Heart left ventricle (tissue), 16 donors: ENCODE data around the gene RGS14. TPM values are rescaled to one million over a fixed set of nuclear protein-coding genes. Genes with fewer than 3 reads are reported as not detected.
"Not testable (repeated sequence)": the region's sequence is repeated elsewhere in the genome, so short reads cannot be mapped to it uniquely, and the experiment has no call there.

Experiments used
- ATAC-seq, 4 donors: fragments of 200-7000 bp; cut with Tn5 transposase; one replicate each; pipeline ENCODE4 v1.9.1; 2020 to 2022; ENCODE audit warnings: moderate library complexity in 4 of 4, mild to moderate bottlenecking in 3 of 4, moderate number of reproducible peaks in 1 of 4
- DNase-seq, 5 donors: peaks; one replicate each; pipeline ENCODE4 v3.0.0-alpha.2; 2020
- H3K27ac ChIP-seq, 12 donors: fragments of 200-600 bp; sonication (generic) in 4 of 12; one replicate each; pipeline versions ENCODE4 v1.5.0 to v1.8.0; 2016 to 2022; ENCODE audit warnings: mild to moderate bottlenecking in 2 of 12
- H3K27me3 ChIP-seq, 9 donors: fragments of 200-600 bp; sonication (generic) in 2 of 9; one replicate each; pipeline versions ENCODE4 v1.5.1 to v1.8.0; 2016 to 2022; ENCODE audit warnings: mild to moderate bottlenecking in 3 of 9
- H3K36me3 ChIP-seq, 9 donors: fragments of 200-600 bp; sonication (generic) in 2 of 9; one replicate each; pipeline versions ENCODE4 v1.5.0 to v1.8.0; 2018 to 2022; ENCODE audit warnings: mild to moderate bottlenecking in 2 of 9
- H3K4me1 ChIP-seq, 12 donors: fragments of 200-600 bp; sonication (generic) in 4 of 12; one replicate each; pipeline versions ENCODE4 v1.5.0 to v1.8.0; 2016 to 2022; ENCODE audit warnings: mild to moderate bottlenecking in 3 of 12
- H3K4me3 ChIP-seq, 12 donors: fragments of 200-600 bp; sonication (generic) in 4 of 12; one replicate each; pipeline versions ENCODE4 v1.5.0 to v1.8.0; 2017 to 2022; ENCODE audit warnings: mild to moderate bottlenecking in 9 of 12, moderate library complexity in 4 of 12
- H3K9me3 ChIP-seq, 12 donors: fragments of 200-600 bp; sonication (generic) in 4 of 12; one replicate each; pipeline versions ENCODE4 v1.5.0 to v1.8.0; 2016 to 2022; ENCODE audit warnings: mild to moderate bottlenecking in 1 of 12
- CTCF ChIP-seq, 12 donors: fragments of 200-600 bp; sonication (generic) in 4 of 12; IDR thresholded peaks; one replicate each; pipeline versions ENCODE4 v1.5.0 to v1.8.0; 2018 to 2022; ENCODE audit warnings: antibody characterized with exemption in 12 of 12, mild to moderate bottlenecking in 5 of 12
- POLR2A ChIP-seq, 2 donors: fragments of 450-650 bp; IDR thresholded peaks; one replicate each; pipeline ENCODE4 v1.6.1; 2017; ENCODE audit warnings: antibody characterized with exemption in 2 of 2, mild to moderate bottlenecking in 2 of 2, moderate library complexity in 2 of 2
- WGBS, 4 donors: extraction: QIAGEN DNeasy Blood & Tissue Kit in 2 of 4; methylation state at CpG; one replicate each; pipeline versions ENCODE4 v1.1.5 to v1.1.7; 2013 to 2018; 5-methylcytosine and 5-hydroxymethylcytosine counted together
- intact Hi-C, 10 donors: fragments of 100-400 bp; cut with DNase I; formaldehyde crosslinking; loops; one replicate each; pipeline versions ENCODE4 v1.11.1 to v1.14.2; 2022
- polyA plus RNA-seq, 2 donors: library from polyadenylated mRNA; stranded (reverse); fragments of 200-250 nt; gene quantifications; one replicate each; pipeline ENCODE4 v1.2.3, GENCODE V29; 2013
- total RNA-seq, 9 donors: library from RNA; depleted of rRNA in 2 of 9; stranded (reverse); fragments of >200 nt in 2 of 9; fragmentation: NEBNext Ultra II Directional in 3 of 9; extraction: Animal tissue kit (Norgen Biotek cat#: 25700) in 3 of 9; gene quantifications; one replicate each; pipeline versions ENCODE4 v1.1.0 to v1.2.4, GENCODE V29; 2016 to 2023
- donor health status: ischemic (EF 13 %, LVEDD 7.1; RV severe dilation, severe dysfunction).
- donor health status: healthy with polysubstance abuse.
- donor health status: DM: no; HTN: yes; CAD: no.
- donor health status: DM: no; HTN: no; CAD: no.
- donor health status: ischemic (EF 25% LVEDD 6.9; RV normal size, moderate dysfunction).
- donor health status: ischemic (EF 25% LVEDD 5.7; RV mildly dilated, moderate dysfunction).
- donor health status: healthy.
- donor health status: DM: yes; HTN: yes; CAD: no.
- donor health status: ischemic (EF 35%, LVEDD 5.7; RV mildly dilated, moderate dysfunction).
- donor health status: nonischemic (EF 11% LVEDD 7.7; RV severe dilation, severe dysfunction).
- donor health status: DM: yes; HTN: yes; CAD: no.
- donor health status: PGD.
- donor health status: ischemic (EF 29% LVEDD 5.4; RV normal size, mild dysfunction).
- donor health status: nonischemic (EF 23%, LVEDD 6.1; RV moderate dilation, normal function).

Gene RGS14
- total and polyA plus RNA-seq, 11 donors, result 1.3 to 10.7 (median 3.7) TPM

- DNase-seq (no peak), ATAC-seq (no peak)
- Histone ChIP-seq H3K4me1 (peaks cover 0 to 11% (median 0%) of the 10 kb centered on the region in 12 donors), H3K4me3 (no peak overlapping the region), H3K27me3 (peaks cover 0 to 3% (median 0%) of the 10 kb centered on the region in 9 donors), H3K27ac (no peak overlapping the region), H3K9me3 (no peaks in the 10 kb centered on the region), H3K36me3 (no peaks in the 10 kb centered on the region)
- intact Hi-C loops, result no loop called here
- TF ChIP-seq CTCF (IDR thresholded peaks at IDR 0.05) (no peak), POLR2A (IDR thresholded peaks at IDR 0.05) (no peak)
- 84 to 97% (median 86%) methylated on average over 3 of the region's 3 CpGs for WGBS, 4 donors
Observed at GRCh38 chr5:177410575-177410974, 52.9 kb downstream of the RGS14 start.

GRCh38 chr5:177412603-177413233 lies 55.0 kb downstream of the RGS14 start:
- H3K36me3 ChIP-seq, result no peaks in the 10 kb centered on the region
- H3K27ac ChIP-seq, result peak overlapping the region in 1 of 12 donors; percentile 21
- TF ChIP-seq CTCF (IDR thresholded peaks at IDR 0.05) (no peak), POLR2A (IDR thresholded peaks at IDR 0.05) (no peak)
- H3K4me1 ChIP-seq, result peaks cover 0 to 16% (median 0%) of the 10 kb centered on the region in 12 donors
- intact Hi-C loops, result no loop called here
- no peaks in the 10 kb centered on the region for H3K9me3 ChIP-seq
- ATAC-seq (no peak), DNase-seq (no peak)
- no peaks in the 10 kb centered on the region for H3K27me3 ChIP-seq
- WGBS, 4 donors, result 86 to 91% (median 87%) methylated on average over 8 of the region's 8 CpGs
- no peak overlapping the region for H3K4me3 ChIP-seq

- WGBS, 4 donors, result 80 to 88% (median 82%) methylated on average over 3 of the region's 3 CpGs
Observed at GRCh38 chr5:177414481-177414880, 56.8 kb downstream of the RGS14 start.

GRCh38 chr5:177417081-177417480 lies 59.4 kb downstream of the RGS14 start:
- H3K36me3 ChIP-seq, H3K9me3 ChIP-seq, H3K27ac ChIP-seq, DNase-seq, intact Hi-C loops, ATAC-seq, H3K4me3 ChIP-seq, H3K27me3 ChIP-seq: not testable (repeated sequence)
- peaks cover 0 to 17% (median 0%) of the 10 kb centered on the region in 12 donors for H3K4me1 ChIP-seq
- WGBS, 4 donors, result 87 to 95% (median 90%) methylated on average over 6 of the region's 6 CpGs

More at GRCh38 chr5:177414481-177414880, 56.8 kb downstream of the RGS14 start:
- no peak for TF ChIP-seq POLR2A (IDR thresholded peaks at IDR 0.05)
- TF ChIP-seq CTCF (IDR thresholded peaks at IDR 0.05), result no peak
- Histone ChIP-seq H3K4me3 (no peak overlapping the region), H3K4me1 (peaks cover 0 to 19% (median 0%) of the 10 kb centered on the region in 12 donors), H3K36me3 (no peaks in the 10 kb centered on the region), H3K9me3 (no peaks in the 10 kb centered on the region), H3K27ac (no peak overlapping the region), H3K27me3 (no peaks in the 10 kb centered on the region)
- intact Hi-C loops, result no loop called here
- no peak for ATAC-seq
- no peak for DNase-seq

GRCh38 chr5:177419046-177419445 lies 61.3 kb downstream of the RGS14 start:
- 83 to 96% (median 85%) methylated on average over 3 of the region's 3 CpGs for WGBS, 4 donors
- Histone ChIP-seq H3K27ac (no peak overlapping the region), H3K4me1 (peaks cover 0 to 17% (median 0%) of the 10 kb centered on the region in 12 donors), H3K4me3 (no peak overlapping the region), H3K36me3 (no peaks in the 10 kb centered on the region), H3K9me3 (no peaks in the 10 kb centered on the region), H3K27me3 (no peaks in the 10 kb centered on the region)
- no peak for ATAC-seq
- DNase-seq, result no peak
- intact Hi-C loops, result no loop called here
- TF ChIP-seq CTCF (IDR thresholded peaks at IDR 0.05) (no peak), POLR2A (IDR thresholded peaks at IDR 0.05) (no peak)

GRCh38 chr5:177420472-177420871 lies 62.7 kb downstream of the RGS14 start:
- H3K9me3 ChIP-seq, H3K36me3 ChIP-seq, H3K27ac ChIP-seq, ATAC-seq, DNase-seq, H3K4me3 ChIP-seq, intact Hi-C loops, H3K27me3 ChIP-seq: not testable (repeated sequence)
- H3K4me1 ChIP-seq, result peaks cover 0 to 24% (median 3%) of the 10 kb centered on the region in 12 donors
- WGBS, 4 donors, result 69 to 72% (median 72%) methylated on average over 7 of the region's 7 CpGs
